Measurements from ENCODE around the gene NXPH2. TPM values are rescaled to one million over a fixed set of nuclear protein-coding genes. Genes with fewer than 3 reads are reported as not detected.

The NXPH2 gene
- polyA plus RNA-seq, 1 of the 3 experiments (the other 2 are of a cell fraction), result not detected

DNA sequence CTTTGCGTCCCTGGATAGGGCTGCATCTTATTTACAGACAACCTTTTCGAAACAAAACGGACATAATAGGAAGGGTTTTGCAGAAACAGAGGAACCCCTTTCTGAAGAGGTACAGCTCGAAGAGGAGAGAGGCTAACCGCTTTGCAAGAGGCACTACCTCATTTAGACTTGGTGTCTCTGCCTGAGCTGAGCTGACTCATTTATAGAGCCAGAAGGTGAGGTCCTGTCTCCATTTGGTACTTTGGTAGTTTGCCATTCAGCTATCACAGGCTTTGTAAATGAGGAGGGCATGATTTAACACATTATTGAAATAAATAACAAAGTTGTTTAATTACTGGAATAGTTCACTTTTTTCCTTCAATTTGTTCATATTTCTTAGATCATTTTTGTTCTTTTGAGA lies 2.2 kb upstream of the NXPH2 start:
- Histone ChIP-seq H4K20me1 (ENCODE audit: insufficient read depth) (no peaks in the 10 kb centered on the region), H3K36me3 (replicated peaks in 1 of 2; ENCODE audit: control insufficient read depth in 1 of 2, insufficient read depth in 2 of 2, low read length in 1 of 2) (no peaks in the 10 kb centered on the region), H3K27me3 (ENCODE audit: insufficient read depth) (peaks cover 15% of the 10 kb centered on the region; the same call in 1 of the 2 replicates), H2AFZ (ENCODE audit: low read depth) (no peak overlapping the region), H3K9me3 (no peaks in the 10 kb centered on the region), H3K4me3 (ENCODE audit: low read depth in 2 of 2, low read length in 1 of 2) (no peak overlapping the region), H3F3A (replicated peaks; ENCODE audit: insufficient read depth) (no peaks in the 10 kb centered on the region), H3K4me2 (no peak overlapping the region), H3K79me2 (ENCODE audit: insufficient read depth) (no peaks in the 10 kb centered on the region), H3K9me2 (no peaks in the 10 kb centered on the region), H3K9ac (no peak overlapping the region), H3K27ac (ENCODE audit: low read depth in 2 of 2, low read length in 1 of 2) (no peak overlapping the region), H3K4me1 (ENCODE audit: control insufficient read depth in 1 of 2, insufficient read depth in 2 of 2, low read depth in 1 of 2, low read length in 1 of 2) (peaks cover 0 to 8% of the 10 kb centered on the region in 2 experiments; a peak in 1 of 4 replicates)
- POLR2A ChIA-PET, result no interaction called here
- TF ChIP-seq ZBTB33 (IDR thresholded peaks at IDR 0.05; ENCODE audit: borderline replicate concordance, low read depth) (no peak), MEF2A (IDR thresholded peaks at IDR 0.05; ENCODE audit: borderline replicate concordance, low read depth) (no peak), RFX5 (IDR thresholded peaks at IDR 0.05; ENCODE audit: low read length) (no peak), GATA2 (CRISPR knock-in tag; IDR thresholded peaks at IDR 0.05) (no peak), TAF1 (IDR thresholded peaks at IDR 0.05; ENCODE audit: borderline replicate concordance, low read depth, low read length) (no peak), RAD21 (IDR thresholded peaks at IDR 0.05; ENCODE audit: low read length) (no peak)
- CTCF ChIA-PET, result interaction anchor here (0.6 to 1.1 kb wide), 4 partner anchors 45 to 917 kb away, joined by 3 to 4 read pairs (median 4); no protein-coding TSS in a partner anchor
- 78% methylated on average over 5 of the region's 5 CpGs for WGBS (ENCODE audit: low lambda C conversion rate)
- no peak for DNase-seq

- Histone ChIP-seq H3K9ac (no peak overlapping the region), H3K4me2 (no peak overlapping the region), H3K79me2 (ENCODE audit: insufficient read depth) (no peaks in the 10 kb centered on the region), H3K27me3 (ENCODE audit: insufficient read depth) (peaks cover 15% of the 10 kb centered on the region; the same call in 1 of the 2 replicates), H3K27ac (ENCODE audit: low read depth in 2 of 2, low read length in 1 of 2) (no peak overlapping the region), H3K9me2 (no peaks in the 10 kb centered on the region), H4K20me1 (ENCODE audit: insufficient read depth) (no peaks in the 10 kb centered on the region), H3K4me1 (ENCODE audit: control insufficient read depth in 1 of 2, insufficient read depth in 2 of 2, low read depth in 1 of 2, low read length in 1 of 2) (peaks cover 0 to 8% of the 10 kb centered on the region in 2 experiments; a peak in 1 of 4 replicates), H2AFZ (ENCODE audit: low read depth) (no peak overlapping the region), H3K9me3 (no peaks in the 10 kb centered on the region), H3K36me3 (replicated peaks in 1 of 2; ENCODE audit: control insufficient read depth in 1 of 2, insufficient read depth in 2 of 2, low read length in 1 of 2) (no peaks in the 10 kb centered on the region), H3F3A (replicated peaks; ENCODE audit: insufficient read depth) (no peaks in the 10 kb centered on the region), H3K4me3 (ENCODE audit: low read depth in 2 of 2, low read length in 1 of 2) (no peak overlapping the region)
- 88% methylated on average over 19 of the region's 19 CpGs for WGBS (ENCODE audit: low lambda C conversion rate)
- ChIA-PET POLR2A (no interaction called here), CTCF (interaction anchor here (1.1 kb wide), 1 partner anchor 870 kb away, joined by 3 read pairs; no protein-coding TSS in a partner anchor)
- no peak for DNase-seq
- no peak for TF ChIP-seq YY1 (IDR thresholded peaks at IDR 0.05; ENCODE audit: low read depth)
- TF ChIP-seq NFIC (IDR thresholded peaks at IDR 0.05; ENCODE audit: borderline replicate concordance), result no peak
- TF ChIP-seq JUND (IDR thresholded peaks at IDR 0.05), result no peak
- TF ChIP-seq MXI1 (IDR thresholded peaks at IDR 0.05; ENCODE audit: low read depth, low read length), result no peak
- TF ChIP-seq SIN3A (IDR thresholded peaks at IDR 0.05; ENCODE audit: borderline replicate concordance, low read depth, low read length), result no peak
- no peak for TF ChIP-seq RAD21 (IDR thresholded peaks at IDR 0.05; ENCODE audit: low read length)
- no peak for TF ChIP-seq RXRA (IDR thresholded peaks at IDR 0.05; ENCODE audit: borderline replicate concordance, low read depth)
- TF ChIP-seq, protein P1, sequence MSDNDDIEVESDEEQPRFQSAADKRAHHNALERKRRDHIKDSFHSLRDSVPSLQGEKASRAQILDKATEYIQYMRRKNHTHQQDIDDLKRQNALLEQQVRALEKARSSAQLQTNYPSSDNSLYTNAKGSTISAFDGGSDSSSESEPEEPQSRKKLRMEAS (IDR thresholded peaks at IDR 0.05; ENCODE audit: low read depth), result no peak
These were observed 718 bp upstream of the NXPH2 start for GRCh38 chr2:138780908-138781307.
